ENCODE results near the gene KAZN. TPM values are rescaled to one million over a fixed set of nuclear protein-coding genes. Genes with fewer than 3 reads are reported as not detected.

Gene KAZN
- total RNA-seq, 2 donors from 2014 or later: 1.1 to 2.2 TPM

DNA sequence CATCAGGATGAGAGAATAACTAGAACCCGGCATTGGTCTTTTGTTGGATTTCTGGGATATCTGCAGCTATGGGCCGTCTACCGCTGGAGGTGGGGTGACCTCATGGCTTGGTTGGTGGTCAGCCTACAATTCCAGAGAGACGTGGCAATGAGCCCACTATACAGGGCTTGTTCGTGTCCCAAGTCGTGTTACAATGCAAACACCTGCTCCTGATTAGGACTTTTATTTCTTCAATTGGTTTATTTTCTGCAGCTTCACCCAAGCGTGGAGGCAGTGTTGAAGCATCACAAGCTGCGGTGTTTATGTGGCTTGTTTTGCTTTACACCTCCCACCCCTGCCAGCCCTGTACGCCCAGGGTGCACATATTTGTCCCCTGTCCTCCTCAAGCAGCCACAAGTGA lies 343.4 kb downstream of the KAZN start:
- DNase-seq (ENCODE audit: low spot score in 2 of 2) (no peak), ATAC-seq (no peak)
- H3K27ac Mint-ChIP-seq: no peak overlapping the region
- H3K9me3 Mint-ChIP-seq: no peaks in the 10 kb centered on the region
- no peaks in the 10 kb centered on the region for H3K36me3 Mint-ChIP-seq

DNA sequence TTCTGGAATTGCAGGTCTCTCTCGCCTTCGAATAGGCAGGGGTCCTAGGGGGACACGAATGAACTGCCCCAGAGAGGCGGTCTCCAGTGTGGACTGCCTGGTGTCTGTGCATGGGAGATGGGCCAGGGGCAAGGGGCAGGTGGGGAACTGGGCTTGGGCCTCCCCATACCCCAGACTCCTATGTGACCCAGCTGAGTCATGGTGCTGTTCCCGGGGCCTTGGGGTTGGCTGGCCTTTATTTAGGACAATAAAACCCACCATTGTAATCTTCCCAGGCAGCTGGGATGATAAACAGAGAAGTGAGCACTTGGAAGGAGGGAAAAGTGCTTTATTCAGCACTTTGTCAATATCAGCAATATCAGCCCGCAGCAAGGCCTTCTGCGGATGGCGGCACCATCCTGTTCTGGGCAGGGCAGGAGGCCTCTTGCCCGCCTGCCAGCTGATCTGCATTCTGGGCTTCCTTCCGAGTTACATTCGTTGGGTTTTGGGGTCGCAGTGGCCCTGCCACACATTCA lies 346.0 kb downstream of the KAZN start:
- H3K9me3 Mint-ChIP-seq: no peaks in the 10 kb centered on the region
- no peaks in the 10 kb centered on the region for H3K36me3 Mint-ChIP-seq
- ATAC-seq: no peak
- DNase-seq (ENCODE audit: low spot score in 2 of 2): no peak
- no peak overlapping the region for H3K27ac Mint-ChIP-seq

DNA sequence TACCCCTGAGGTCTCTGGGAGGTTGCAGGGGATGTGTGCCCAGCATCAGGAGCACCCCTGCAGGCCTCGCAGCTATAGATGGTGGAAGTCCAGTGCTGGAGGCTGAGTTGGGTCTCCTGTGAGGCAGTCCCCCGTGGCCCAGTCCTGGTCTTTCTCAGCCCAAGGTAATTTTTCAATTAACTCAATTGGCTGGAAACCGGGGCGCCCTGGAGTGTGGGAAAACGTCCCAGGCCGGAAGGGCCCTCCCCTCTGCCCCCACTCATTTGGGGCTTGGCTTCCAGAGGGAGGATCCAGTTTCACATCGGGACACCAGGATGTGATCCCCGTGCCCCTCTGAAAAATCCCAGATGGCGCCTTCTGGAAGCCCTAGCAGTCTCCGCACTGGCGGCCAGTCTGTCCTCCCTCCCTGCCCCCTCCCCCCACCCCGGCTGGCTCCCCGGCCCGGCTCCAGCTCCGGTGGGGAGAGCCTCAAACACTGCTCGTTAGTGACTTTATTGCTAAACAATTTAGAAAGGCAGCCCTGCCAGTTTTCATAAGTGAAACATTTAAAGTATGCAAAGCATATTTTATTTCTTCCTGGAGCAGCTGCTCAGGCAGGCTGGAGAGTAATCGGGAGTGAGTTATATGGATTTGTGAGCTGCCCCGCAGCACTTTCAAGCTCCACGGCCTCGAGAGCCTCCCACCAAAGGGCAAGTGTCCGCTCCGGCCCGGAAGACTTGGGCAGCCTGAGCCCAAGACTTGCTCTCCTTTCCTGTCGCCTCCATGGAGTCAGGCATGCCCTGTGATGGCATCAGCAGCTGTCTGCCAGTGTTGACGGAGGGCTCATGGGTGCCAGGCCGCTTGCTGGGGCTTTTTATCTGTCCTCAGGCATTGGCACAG lies 346.9 kb downstream of the KAZN start:
- DNase-seq (ENCODE audit: low spot score in 2 of 2): no peak
- H3K27ac Mint-ChIP-seq: no peak overlapping the region
- no peaks in the 10 kb centered on the region for H3K36me3 Mint-ChIP-seq
- no peak for ATAC-seq
- no peaks in the 10 kb centered on the region for H3K9me3 Mint-ChIP-seq

- no peaks in the 10 kb centered on the region for H3K36me3 Mint-ChIP-seq
- H3K27ac Mint-ChIP-seq: no peak overlapping the region
- ATAC-seq (no peak), DNase-seq (ENCODE audit: low spot score in 2 of 2) (no peak)
- no peaks in the 10 kb centered on the region for H3K9me3 Mint-ChIP-seq
Observed at GRCh38 chr1:14946011-14946359, 347.5 kb downstream of the KAZN start.

GRCh38 chr1:14946684-14947238 lies 348.3 kb downstream of the KAZN start:
- DNase-seq (ENCODE audit: low spot score in 2 of 2): no peak
- Mint-ChIP-seq H3K36me3 (no peaks in the 10 kb centered on the region), H3K27ac (no peak overlapping the region), H3K9me3 (no peaks in the 10 kb centered on the region)
- ATAC-seq: no peak

GRCh38 chr1:14947421-14947820 lies 348.9 kb downstream of the KAZN start:
- Mint-ChIP-seq H3K27ac (no peak overlapping the region), H3K9me3 (no peaks in the 10 kb centered on the region), H3K36me3 (no peaks in the 10 kb centered on the region)
- ATAC-seq (no peak), DNase-seq (ENCODE audit: low spot score in 2 of 2) (no peak)

DNA sequence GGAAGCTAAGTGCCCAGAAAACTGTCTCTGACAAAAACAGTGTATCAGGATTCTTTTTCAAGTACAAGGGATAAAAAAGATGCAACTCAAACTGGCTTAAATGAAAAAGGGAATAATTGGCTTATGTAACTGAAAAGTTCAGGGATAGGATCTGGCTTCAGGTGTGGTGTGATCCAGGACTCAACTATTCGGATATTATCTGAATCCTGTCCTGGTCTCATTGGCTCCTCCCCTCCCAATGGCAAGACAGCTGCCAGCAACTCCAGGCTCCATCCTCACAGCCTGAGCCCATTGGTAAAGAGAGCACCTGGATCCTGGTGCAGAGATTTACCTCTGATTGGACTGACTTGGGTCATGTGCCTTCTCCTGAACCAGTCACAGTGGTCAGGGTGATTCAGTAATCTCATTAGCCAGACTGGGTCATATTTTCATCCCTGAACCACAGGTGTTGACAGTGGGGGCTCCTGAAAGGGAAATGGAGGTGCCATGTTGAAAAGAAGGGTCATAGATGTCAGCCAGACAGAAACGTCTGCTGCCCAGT lies 349.7 kb downstream of the KAZN start:
- no peaks in the 10 kb centered on the region for H3K36me3 Mint-ChIP-seq

DNA sequence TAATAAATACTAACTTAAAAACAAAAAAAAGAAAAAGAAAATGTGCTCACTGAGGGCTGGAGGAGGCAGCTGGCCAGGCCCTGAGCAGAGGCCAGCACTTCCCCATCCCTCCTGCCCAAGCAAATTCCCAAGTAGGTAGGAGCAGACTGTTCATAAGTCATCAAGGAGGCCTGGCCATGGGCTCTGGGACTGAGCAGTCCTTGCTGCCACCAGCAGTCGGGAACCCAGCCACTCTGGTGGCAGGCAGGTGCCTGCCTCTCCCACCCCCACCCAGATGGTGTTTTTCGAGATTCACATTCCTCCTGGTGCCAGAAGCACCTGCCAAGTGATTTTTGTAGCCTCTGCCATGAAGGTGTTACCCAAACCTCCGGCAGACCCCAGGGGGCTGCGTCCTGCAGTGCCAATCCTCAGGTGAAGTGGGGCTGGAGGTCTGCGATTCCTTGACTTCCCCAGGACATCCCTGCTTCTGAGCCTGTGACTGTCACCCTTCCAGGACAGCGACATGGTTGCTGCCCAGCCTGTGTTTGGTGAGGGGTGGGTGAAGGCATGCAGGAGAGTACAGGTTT lies 350.9 kb downstream of the KAZN start:
- no peak for ATAC-seq
- Mint-ChIP-seq H3K36me3 (no peaks in the 10 kb centered on the region), H3K9me3 (no peaks in the 10 kb centered on the region), H3K27ac (no peak overlapping the region)
- DNase-seq (ENCODE audit: low spot score in 2 of 2): no peak

More for the DNA sequence above, 349.7 kb downstream of the KAZN start:
- H3K27ac Mint-ChIP-seq: no peak overlapping the region
- ATAC-seq (no peak), DNase-seq (ENCODE audit: low spot score in 2 of 2) (no peak)
- no peaks in the 10 kb centered on the region for H3K9me3 Mint-ChIP-seq

GRCh38 chr1:14949836-14950713 lies 351.6 kb downstream of the KAZN start:
- H3K27ac Mint-ChIP-seq: no peak overlapping the region

DNA sequence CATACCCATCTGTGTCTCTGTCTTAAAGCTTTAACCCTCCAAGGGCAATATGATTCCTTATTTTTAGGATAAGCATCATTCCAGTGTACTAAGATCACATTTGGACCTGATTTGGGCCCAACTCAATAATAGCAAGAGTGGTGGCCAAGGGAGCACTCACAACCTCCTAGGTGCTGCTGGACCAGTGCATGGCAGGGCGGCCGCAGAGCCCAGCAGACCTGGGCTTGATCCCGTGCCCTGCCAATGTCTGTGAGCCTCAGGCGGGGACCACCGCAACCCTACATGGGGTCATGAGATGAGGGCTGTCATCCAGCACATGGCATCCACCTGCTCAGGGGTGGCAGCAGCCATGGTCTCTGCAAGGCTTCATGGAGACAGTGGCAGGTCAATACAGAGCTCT lies 353.3 kb downstream of the KAZN start:
- Mint-ChIP-seq H3K27ac (no peak overlapping the region), H3K9me3 (no peaks in the 10 kb centered on the region), H3K36me3 (no peaks in the 10 kb centered on the region)
- DNase-seq (ENCODE audit: low spot score in 2 of 2): no peak
- ATAC-seq: no peak

More at GRCh38 chr1:14949836-14950713, 351.6 kb downstream of the KAZN start:
- no peaks in the 10 kb centered on the region for H3K9me3 Mint-ChIP-seq
- no peaks in the 10 kb centered on the region for H3K36me3 Mint-ChIP-seq
- DNase-seq (ENCODE audit: low spot score in 2 of 2) (no peak), ATAC-seq (no peak)

- no peak for DNase-seq (ENCODE audit: low spot score in 2 of 2)
- Mint-ChIP-seq H3K36me3 (no peaks in the 10 kb centered on the region), H3K9me3 (no peaks in the 10 kb centered on the region), H3K27ac (no peak overlapping the region)
- ATAC-seq: no peak
Observed at GRCh38 chr1:14952626-14953314, 354.3 kb downstream of the KAZN start.

DNA sequence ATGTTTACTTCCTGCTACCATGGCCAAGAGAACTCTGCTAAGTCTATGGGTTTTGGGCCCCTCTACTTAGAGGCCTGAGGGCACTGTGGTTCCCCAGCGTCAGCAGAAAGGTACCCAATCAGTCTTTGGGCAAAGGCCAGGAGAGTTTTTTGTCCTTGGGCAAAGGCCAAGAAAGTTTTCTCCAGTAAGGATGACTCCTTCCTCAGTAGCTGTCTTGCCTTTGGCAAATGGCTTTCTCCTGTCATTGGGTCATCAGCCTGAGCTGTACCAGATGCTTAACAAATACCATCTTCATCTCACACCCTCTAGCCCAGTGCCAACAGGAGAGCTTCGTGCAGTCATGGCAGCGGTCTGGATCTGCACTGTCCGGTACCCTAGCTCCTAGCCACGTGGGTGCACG lies 355.7 kb downstream of the KAZN start:
- Mint-ChIP-seq H3K27ac (no peak overlapping the region), H3K36me3 (no peaks in the 10 kb centered on the region), H3K9me3 (no peaks in the 10 kb centered on the region)
- ATAC-seq (no peak), DNase-seq (ENCODE audit: low spot score in 2 of 2) (no peak)

GRCh38 chr1:14954930-14955329 lies 356.4 kb downstream of the KAZN start:
- DNase-seq (ENCODE audit: low spot score in 2 of 2) (no peak), ATAC-seq (no peak)
- no peak overlapping the region for H3K27ac Mint-ChIP-seq
- no peaks in the 10 kb centered on the region for H3K36me3 Mint-ChIP-seq
- H3K9me3 Mint-ChIP-seq: no peaks in the 10 kb centered on the region

DNA sequence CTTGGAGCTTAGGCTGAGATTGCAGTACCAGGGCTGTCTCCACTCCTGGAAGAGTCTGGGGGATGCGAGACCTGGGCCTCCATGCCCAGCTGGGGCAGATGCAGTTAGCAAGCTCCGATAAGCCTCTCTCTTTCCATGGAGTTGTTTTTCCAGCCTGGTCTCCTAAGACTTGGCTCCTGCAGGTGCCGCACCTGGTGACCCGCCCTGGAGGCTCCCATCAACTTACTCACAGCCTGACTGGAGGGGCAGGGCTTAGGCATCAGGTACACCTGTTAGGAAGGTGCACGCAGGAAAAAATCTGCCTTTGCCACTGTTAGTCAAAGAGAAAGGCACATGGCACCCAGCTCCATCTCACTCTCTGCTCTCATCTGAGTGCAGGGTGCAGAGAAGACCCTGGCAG lies 356.9 kb downstream of the KAZN start:
- Mint-ChIP-seq H3K9me3 (no peaks in the 10 kb centered on the region), H3K27ac (no peak overlapping the region), H3K36me3 (no peaks in the 10 kb centered on the region)
- DNase-seq (ENCODE audit: low spot score in 2 of 2) (no peak), ATAC-seq (no peak)

GRCh38 chr1:14955976-14956375 lies 357.5 kb downstream of the KAZN start:
- DNase-seq (ENCODE audit: low spot score in 2 of 2) (no peak), ATAC-seq (no peak)
- Mint-ChIP-seq H3K27ac (no peak overlapping the region), H3K36me3 (no peaks in the 10 kb centered on the region), H3K9me3 (no peaks in the 10 kb centered on the region)

- DNase-seq (ENCODE audit: low spot score in 2 of 2) (no peak), ATAC-seq (no peak)
- H3K27ac Mint-ChIP-seq: no peak overlapping the region
- no peaks in the 10 kb centered on the region for H3K36me3 Mint-ChIP-seq
- H3K9me3 Mint-ChIP-seq: no peaks in the 10 kb centered on the region
Observed at GRCh38 chr1:14956579-14957195, 358.2 kb downstream of the KAZN start.
